H9 (cell line): ENCODE data around the gene TRIAP1. TPM values are rescaled to one million over a fixed set of nuclear protein-coding genes. Genes with fewer than 3 reads are reported as not detected.

ENCODE experiments used
- DNase-seq: peaks from one replicate; pipeline ENCODE4 v3.0.0-alpha.2; 2017
- H2AFZ ChIP-seq: one replicate; pipeline ENCODE4 v1.6.1; 2013; ENCODE audit warnings: mild to moderate bottlenecking, low read length, control low read depth, moderate library complexity
- H2AK5ac ChIP-seq: 2 replicates; pipeline ENCODE4 v1.6.1; 2013; ENCODE audit warnings: low read length, control low read depth, mixed read lengths; ENCODE audit not compliant: insufficient read length
- H2BK120ac ChIP-seq: one replicate; pipeline ENCODE4 v1.6.1; 2013; ENCODE audit warnings: low read depth, mild to moderate bottlenecking, low read length, control low read depth, inconsistent platforms; ENCODE audit not compliant: poor library complexity, severe bottlenecking
- H2BK12ac ChIP-seq: 2 replicates; pipeline ENCODE4 v1.6.1; 2013; ENCODE audit warnings: low read length, control low read depth, mixed read lengths, low read depth; ENCODE audit not compliant: insufficient read length
- H2BK15ac ChIP-seq: 2 replicates; pipeline ENCODE4 v1.6.1; 2013; ENCODE audit warnings: low read depth, low read length, control low read depth
- H2BK20ac ChIP-seq: one replicate; pipeline ENCODE4 v1.6.1; 2013; ENCODE audit warnings: low read depth, mild to moderate bottlenecking, low read length, control low read depth, inconsistent platforms; ENCODE audit not compliant: poor library complexity, severe bottlenecking
- H2BK5ac ChIP-seq: 2 replicates; pipeline ENCODE4 v1.6.1; 2013; ENCODE audit warnings: low read length, control low read depth, mixed read lengths; ENCODE audit not compliant: insufficient read length
- H3K14ac ChIP-seq: 2 replicates; pipeline ENCODE4 v1.6.1; 2013; ENCODE audit warnings: low read length, control low read depth; ENCODE audit not compliant: insufficient read depth
- H3K18ac ChIP-seq: 2 replicates; pipeline ENCODE4 v1.6.1; 2013; ENCODE audit warnings: low read depth, mild to moderate bottlenecking, mixed read lengths, low read length, control low read depth; ENCODE audit not compliant: insufficient read length
- H3K23ac ChIP-seq: 2 replicates; pipeline ENCODE4 v1.6.1; 2013; ENCODE audit warnings: low read length, control low read depth, mixed read lengths, low read depth; ENCODE audit not compliant: insufficient read length
- H3K23me2 ChIP-seq: 2 replicates; pipeline ENCODE4 v1.6.1; 2013; ENCODE audit warnings: low read depth, mild to moderate bottlenecking, mixed read lengths, low read length, control low read depth; ENCODE audit not compliant: insufficient read length, poor library complexity, severe bottlenecking
- H3K27ac ChIP-seq: 2 replicates; pipeline ENCODE4 v1.5.1; 2013; ENCODE audit warnings: low read length, control low read depth, mixed read lengths, low read depth; ENCODE audit not compliant: insufficient read length
- H3K27me3 ChIP-seq: 2 replicates; pipeline ENCODE4 v1.6.1; 2013; ENCODE audit warnings: low read length, control low read depth, inconsistent platforms; ENCODE audit not compliant: insufficient read depth
- H3K4ac ChIP-seq: 2 replicates; pipeline ENCODE4 v1.6.1; 2013; ENCODE audit warnings: low read depth, mild to moderate bottlenecking, control low read depth, inconsistent platforms, low read length, moderate library complexity
- H3K4me1 ChIP-seq: 2 replicates; pipeline ENCODE4 v1.6.1; 2013; ENCODE audit warnings: low read length, control low read depth, inconsistent platforms; ENCODE audit not compliant: insufficient read depth
- H3K4me2 ChIP-seq: 2 replicates; pipeline ENCODE4 v1.6.1; 2013; ENCODE audit warnings: low read length, control low read depth, mixed read lengths; ENCODE audit not compliant: insufficient read length, insufficient read depth
- H3K56ac ChIP-seq: 2 replicates; pipeline ENCODE4 v1.6.1; 2013; ENCODE audit warnings: low read depth, mild to moderate bottlenecking, mixed read lengths, low read length, control low read depth; ENCODE audit not compliant: insufficient read length
- H3K79me1 ChIP-seq: 2 replicates; pipeline ENCODE4 v1.6.1; 2013; ENCODE audit warnings: low read depth, mild to moderate bottlenecking, moderate library complexity, low read length, control low read depth, inconsistent platforms; ENCODE audit not compliant: insufficient read depth, poor library complexity, severe bottlenecking
- H3K79me2 ChIP-seq: 2 replicates; pipeline ENCODE4 v1.6.1; 2013; ENCODE audit warnings: low read length, control low read depth, inconsistent platforms; ENCODE audit not compliant: insufficient read depth
- H3K9ac ChIP-seq: 2 replicates; pipeline ENCODE4 v1.6.1; 2013; ENCODE audit warnings: low read length, control low read depth, mixed read lengths; ENCODE audit not compliant: insufficient read length; ENCODE audit errors: extremely low read depth
- H3K9me3 ChIP-seq: one replicate; pipeline ENCODE4 v1.6.1; 2013; ENCODE audit warnings: low read depth, low read length, inconsistent platforms; ENCODE audit not compliant: control insufficient read depth
- H3T11ph ChIP-seq: one replicate; pipeline ENCODE4 v1.6.1; 2013; ENCODE audit warnings: mild to moderate bottlenecking, low read length, control low read depth, inconsistent platforms
- H4K20me1 ChIP-seq: one replicate; pipeline ENCODE4 v1.6.1; 2013; ENCODE audit not compliant: control insufficient read depth, insufficient read length, insufficient read depth
- H4K5ac ChIP-seq: 2 replicates; pipeline ENCODE4 v1.6.1; 2013; ENCODE audit warnings: low read depth, mild to moderate bottlenecking, mixed read lengths, low read length, control low read depth; ENCODE audit not compliant: insufficient read length
- H4K8ac ChIP-seq: replicated peaks from 2 replicates; pipeline ENCODE4 v1.6.1; 2013; ENCODE audit warnings: low read length, control low read depth, mixed read lengths, low read depth; ENCODE audit not compliant: insufficient read length
- H4K91ac ChIP-seq: 2 replicates; pipeline ENCODE4 v1.6.1; 2013; ENCODE audit warnings: low read depth, mild to moderate bottlenecking, moderate library complexity, mixed read lengths, low read length, control low read depth; ENCODE audit not compliant: insufficient read length
- H3K27ac Mint-ChIP-seq, 3 experiments: 2 replicates in 2 of 3; 3 replicates in 1 of 3; pipeline ENCODE4 v1.8.0; 2020 to 2021; ENCODE audit warnings: mixed read lengths in 3 of 3, mild to moderate bottlenecking in 1 of 3, moderate library complexity in 1 of 3
- H3K27me3 Mint-ChIP-seq: 2 replicates; pipeline ENCODE4 v1.8.0; 2021; ENCODE audit warnings: low read depth, mild to moderate bottlenecking, moderate library complexity, mixed read lengths
- H3K36me3 Mint-ChIP-seq, 3 experiments: 2 replicates in 2 of 3; 3 replicates in 1 of 3; pipeline ENCODE4 v1.8.0; 2020 to 2021; ENCODE audit warnings: low read depth in 3 of 3, mixed read lengths in 3 of 3; ENCODE audit not compliant: insufficient read depth in 1 of 3
- H3K4me1 Mint-ChIP-seq, 2 experiments: 2 replicates each; pipeline ENCODE4 v1.8.0; 2020; ENCODE audit warnings: mixed read lengths in 2 of 2
- H3K4me3 Mint-ChIP-seq, 2 experiments: 2 replicates in 1 of 2; 3 replicates in 1 of 2; pipeline ENCODE4 v1.8.0; 2020 to 2021; ENCODE audit warnings: mild to moderate bottlenecking in 2 of 2, mixed read lengths in 2 of 2, moderate library complexity in 1 of 2
- H3K9me3 Mint-ChIP-seq, 2 experiments: 2 replicates in 1 of 2; 3 replicates in 1 of 2; pipeline ENCODE4 v1.8.0; 2020; ENCODE audit warnings: mild to moderate bottlenecking in 2 of 2, mixed read lengths in 2 of 2, moderate library complexity in 1 of 2
- WGBS: extraction: QIAGEN DNeasy Blood & Tissue Kit; methylation state at CpG from one replicate; pipeline ENCODE4 v1.1.7; 2013; ENCODE audit warnings: missing lambda C conversion rate, low lambda C conversion rate, mixed read lengths; ENCODE audit not compliant: insufficient read length; ENCODE audit errors: extremely low coverage; 5-methylcytosine and 5-hydroxymethylcytosine counted together
- total RNA-seq: library from RNA; stranded (reverse); gene quantifications from 2 replicates; pipeline ENCODE4 v1.2.1, GENCODE V29; 2021
- TF ChIP-seq, protein P1 (sequence below): fragments of 200-600 bp; sonication (generic); conservative IDR thresholded peaks from 3 replicates; pipeline ENCODE4 v1.8.0; 2021; ENCODE audit warnings: antibody characterized with exemption, mild to moderate bottlenecking

Gene TRIAP1
- total RNA-seq, 1 experiment from 2014 or later, result 70.4 TPM

DNA sequence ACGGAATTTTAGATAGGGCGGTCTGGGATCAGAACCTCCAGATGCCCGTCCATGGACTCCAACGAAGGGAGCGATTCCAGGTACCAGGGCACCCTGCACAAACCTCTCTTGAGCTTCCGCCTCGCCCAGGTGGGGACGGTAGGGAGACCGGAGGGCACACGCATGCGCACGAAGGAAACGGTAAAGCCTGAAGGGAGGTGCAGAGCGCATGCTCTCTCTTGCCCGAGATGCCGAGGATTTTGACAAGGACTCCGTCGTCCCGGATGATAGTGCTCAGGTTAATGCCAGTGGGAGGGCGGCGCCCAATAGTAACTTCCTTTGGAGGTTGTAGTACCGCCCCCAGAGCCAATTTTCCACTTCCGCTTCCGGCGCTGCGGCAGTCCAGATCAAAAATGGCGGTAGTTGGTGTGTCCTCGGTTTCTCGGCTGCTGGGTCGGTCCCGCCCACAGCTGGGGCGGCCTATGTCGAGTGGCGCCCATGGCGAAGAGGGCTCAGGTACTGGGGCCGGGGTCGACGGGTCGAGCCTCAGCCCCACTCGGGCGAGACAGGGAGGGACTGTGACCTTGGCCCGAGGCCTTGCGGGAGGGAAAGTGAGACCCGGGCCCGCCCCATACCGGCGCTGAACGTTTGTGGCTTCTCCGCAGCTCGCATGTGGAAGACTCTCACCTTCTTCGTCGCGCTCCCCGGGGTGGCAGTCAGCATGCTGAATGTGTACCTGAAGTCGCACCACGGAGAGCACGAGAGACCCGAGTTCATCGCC is 8.3 kb downstream of the TRIAP1 start, which contains the start of gene COX6A1:
TSS of gene COX6A1 (plus strand) at position 379 of the 760 bp plus-strand sequence. CDS start at position 393, 14 bp downstream.
- Histone ChIP-seq H4K5ac (no peak within 1 kb of the TSS), H3K79me1 (peaks cover 3% of the 10 kb centered on the region), H2BK12ac (no peak within 1 kb of the TSS), H2BK5ac (no peak within 1 kb of the TSS), H3K9me3 (no peaks in the 10 kb centered on the region), H3K56ac (no peak within 1 kb of the TSS), H2AK5ac (no peak within 1 kb of the TSS), H4K8ac (no peak within 1 kb of the TSS), H2BK20ac (no peak within 1 kb of the TSS), H3K23ac (no peak within 1 kb of the TSS), H4K20me1 (no peaks in the 10 kb centered on the region), H2BK15ac (no peak within 1 kb of the TSS), H3K18ac (no peak within 1 kb of the TSS), H3K23me2 (no peaks in the 10 kb centered on the region), H2BK120ac (no peak within 1 kb of the TSS), H3K27me3 (no peaks in the 10 kb centered on the region), H3K14ac (peak within 1 kb of the TSS; percentile 41; the same call in 1 of the 2 replicates), H3K4me1 (no peaks in the 10 kb centered on the region), H3K4ac (no peak within 1 kb of the TSS), H3K4me2 (peak within 1 kb of the TSS; percentile 100), H3K79me2 (peaks cover 5% of the 10 kb centered on the region; the same call in 1 of the 2 replicates), H3T11ph (no peak within 1 kb of the TSS), H3K27ac (no peak within 1 kb of the TSS), H4K91ac (no peak within 1 kb of the TSS), H3K9ac (peak within 1 kb of the TSS; percentile 69), H2AFZ (peak within 1 kb of the TSS; percentile 60)
- WGBS, result no CpG with 5 or more reads among the region's 59 CpGs
- Mint-ChIP-seq H3K4me1 (peaks cover 11 to 14% of the 10 kb centered on the region in 2 experiments), H3K27ac (peak within 1 kb of the TSS; percentile 95 to 99 (median 97)), H3K9me3 (no peaks in the 10 kb centered on the region), H3K27me3 (0 out of 2 replicates have a peak, but pooled peaks cover 2% of the 10 kb centered on the region), H3K36me3 (peaks cover 14 to 32% (median 23%) of the 10 kb centered on the region in 3 experiments; a peak in 6 of 7 replicates), H3K4me3 (peak within 1 kb of the TSS; percentile 94 to 99)
- TF ChIP-seq, protein P1, sequence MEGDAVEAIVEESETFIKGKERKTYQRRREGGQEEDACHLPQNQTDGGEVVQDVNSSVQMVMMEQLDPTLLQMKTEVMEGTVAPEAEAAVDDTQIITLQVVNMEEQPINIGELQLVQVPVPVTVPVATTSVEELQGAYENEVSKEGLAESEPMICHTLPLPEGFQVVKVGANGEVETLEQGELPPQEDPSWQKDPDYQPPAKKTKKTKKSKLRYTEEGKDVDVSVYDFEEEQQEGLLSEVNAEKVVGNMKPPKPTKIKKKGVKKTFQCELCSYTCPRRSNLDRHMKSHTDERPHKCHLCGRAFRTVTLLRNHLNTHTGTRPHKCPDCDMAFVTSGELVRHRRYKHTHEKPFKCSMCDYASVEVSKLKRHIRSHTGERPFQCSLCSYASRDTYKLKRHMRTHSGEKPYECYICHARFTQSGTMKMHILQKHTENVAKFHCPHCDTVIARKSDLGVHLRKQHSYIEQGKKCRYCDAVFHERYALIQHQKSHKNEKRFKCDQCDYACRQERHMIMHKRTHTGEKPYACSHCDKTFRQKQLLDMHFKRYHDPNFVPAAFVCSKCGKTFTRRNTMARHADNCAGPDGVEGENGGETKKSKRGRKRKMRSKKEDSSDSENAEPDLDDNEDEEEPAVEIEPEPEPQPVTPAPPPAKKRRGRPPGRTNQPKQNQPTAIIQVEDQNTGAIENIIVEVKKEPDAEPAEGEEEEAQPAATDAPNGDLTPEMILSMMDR, result no peak
- DNase-seq, result peak; percentile 100
